ENCODE measurements around the gene FAM163B. TPM values are rescaled to one million over a fixed set of nuclear protein-coding genes. Genes with fewer than 3 reads are reported as not detected.

The FAM163B gene
- total RNA-seq, 1 experiment from 2014 or later = not detected

DNA sequence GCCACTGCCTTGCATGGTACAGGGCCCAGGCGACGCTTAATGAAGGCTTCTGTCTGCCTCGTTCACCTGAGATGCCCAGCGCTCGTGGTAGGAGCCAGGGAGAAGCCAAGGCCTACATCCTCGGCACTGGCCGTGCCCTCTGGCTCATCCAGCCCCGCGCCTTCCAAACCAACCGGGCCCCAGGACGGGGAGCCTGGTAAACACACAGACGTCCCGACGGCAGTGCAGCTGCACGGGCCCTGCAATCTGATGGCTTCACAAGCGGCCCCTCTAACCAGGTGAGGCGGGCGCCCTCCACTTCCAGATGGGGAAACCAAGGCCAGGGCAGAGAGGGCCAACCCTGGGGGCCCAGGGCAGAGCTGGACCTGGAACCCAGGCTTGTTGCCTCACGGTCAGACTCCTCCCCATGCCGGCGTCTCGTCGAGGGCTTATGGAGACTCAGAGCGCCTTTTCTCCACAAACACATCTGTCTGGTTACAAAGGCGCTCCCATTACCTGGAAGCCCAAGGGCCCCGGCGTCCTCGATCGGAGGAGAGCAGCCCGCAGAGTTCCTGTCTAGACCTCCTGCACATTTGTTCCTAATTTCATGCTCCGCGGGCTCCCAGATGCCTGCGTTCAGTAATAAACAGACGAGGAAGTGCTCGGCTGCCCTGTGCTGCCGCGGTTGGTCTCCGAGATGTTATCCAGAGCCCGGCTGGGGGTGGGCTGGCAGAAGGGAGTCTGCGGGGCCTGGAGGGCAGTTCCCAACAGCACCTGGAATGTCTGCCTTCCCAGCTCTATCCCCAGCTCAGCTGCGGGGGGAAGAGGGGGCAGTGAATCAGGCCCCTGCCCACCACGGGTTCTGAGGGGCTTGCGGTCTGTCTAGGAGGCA is 23.5 kb downstream of the FAM163B start:
- no peak overlapping the region for H3K4me3 Mint-ChIP-seq (ENCODE audit: unreplicated experiment)
- H3K4me1 Mint-ChIP-seq (ENCODE audit: insufficient read depth, unreplicated experiment) = no peaks in the 10 kb centered on the region
- ChIA-PET POLR2A (interaction anchor here (0.6 kb wide), 1 partner anchor 209 kb away, joined by 4 read pairs; no protein-coding TSS in a partner anchor), CTCF (no interaction called here)
- H3K36me3 Mint-ChIP-seq (ENCODE audit: insufficient read depth, unreplicated experiment) = peaks cover 6% of the 10 kb centered on the region
- H3K27me3 Mint-ChIP-seq (ENCODE audit: insufficient read depth, unreplicated experiment) = peaks cover 38% of the 10 kb centered on the region
- BruUV-seq (replicated peaks) = no TSS peak
- intact Hi-C loops (cut with micrococcal nuclease) = no loop called here
- no peaks in the 10 kb centered on the region for H3K9me3 Mint-ChIP-seq (ENCODE audit: unreplicated experiment)
- DNase-seq (ENCODE audit: unreplicated experiment) = no peak
- H3K27ac Mint-ChIP-seq (ENCODE audit: low read depth, unreplicated experiment) = no peak overlapping the region
- TF ChIP-seq CTCF (IDR thresholded peaks at IDR 0.05; ENCODE audit: unreplicated experiment) = no peak

DNA sequence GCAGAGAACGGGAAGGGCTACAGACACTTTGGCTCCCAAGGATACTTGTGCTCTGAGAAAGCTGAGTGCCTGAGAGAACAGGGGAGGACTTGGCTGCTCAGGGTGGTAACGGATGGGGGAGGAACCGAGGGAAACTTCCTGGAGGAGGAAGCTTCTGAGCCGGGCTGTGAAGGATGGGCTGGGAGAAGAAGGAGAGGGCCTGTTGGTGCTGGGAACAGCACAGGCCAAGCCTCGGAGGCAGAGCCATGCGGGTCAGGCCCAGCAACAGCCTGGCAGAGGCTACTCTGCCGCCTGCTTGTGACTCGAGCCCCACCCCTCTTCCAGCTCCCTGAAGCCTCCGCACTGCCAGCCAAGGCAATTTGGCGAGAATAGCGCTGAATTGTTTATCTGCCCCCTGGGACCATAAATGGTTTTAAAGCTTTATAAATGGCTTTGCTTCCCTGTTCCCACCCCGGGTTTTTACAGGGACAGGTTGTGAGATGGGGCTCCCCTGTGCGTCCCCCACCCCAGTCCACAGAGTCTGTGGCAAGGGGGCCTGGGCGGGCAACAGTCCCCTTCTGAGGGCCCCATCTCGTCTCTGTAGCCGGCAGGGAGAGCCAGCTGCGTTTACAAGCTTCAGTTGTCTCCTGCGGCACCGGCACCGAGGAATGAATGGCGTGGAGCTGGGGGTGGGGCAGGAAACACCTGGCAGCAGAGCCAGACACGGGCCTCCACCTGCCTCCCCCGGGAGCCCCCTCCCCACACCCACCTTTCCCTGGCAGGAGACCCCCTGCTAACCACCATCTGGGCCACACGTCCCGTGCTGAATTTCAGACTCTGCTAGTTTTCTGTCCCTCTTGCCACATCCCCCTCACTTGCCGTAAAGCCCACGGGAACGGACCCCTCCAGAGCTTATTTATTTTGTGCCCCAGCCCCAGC is 24.4 kb downstream of the FAM163B start:
- CTCF ChIA-PET = no interaction called here
- TF ChIP-seq CTCF (IDR thresholded peaks at IDR 0.05; ENCODE audit: unreplicated experiment) = no peak
- H3K27ac Mint-ChIP-seq (ENCODE audit: low read depth, unreplicated experiment) = no peak overlapping the region

GRCh38 chr9:133584167-133584558 is 25.0 kb downstream of the FAM163B start:
- peaks cover 6% of the 10 kb centered on the region for H3K36me3 Mint-ChIP-seq (ENCODE audit: insufficient read depth, unreplicated experiment)
- no peaks in the 10 kb centered on the region for H3K4me1 Mint-ChIP-seq (ENCODE audit: insufficient read depth, unreplicated experiment)
- TF ChIP-seq CTCF (IDR thresholded peaks at IDR 0.05; ENCODE audit: unreplicated experiment) = no peak
- no peak overlapping the region for H3K27ac Mint-ChIP-seq (ENCODE audit: low read depth, unreplicated experiment)
- no peak for DNase-seq (ENCODE audit: unreplicated experiment)
- no peaks in the 10 kb centered on the region for H3K9me3 Mint-ChIP-seq (ENCODE audit: unreplicated experiment)
- POLR2A ChIA-PET = no interaction called here
- no TSS peak for BruUV-seq (replicated peaks)
- CTCF ChIA-PET = no interaction called here
- intact Hi-C loops (cut with micrococcal nuclease) = no loop called here
- no peak overlapping the region for H3K4me3 Mint-ChIP-seq (ENCODE audit: unreplicated experiment)
- peaks cover 36% of the 10 kb centered on the region for H3K27me3 Mint-ChIP-seq (ENCODE audit: insufficient read depth, unreplicated experiment)

More for the DNA sequence above, 24.4 kb downstream of the FAM163B start:
- no peak overlapping the region for H3K4me3 Mint-ChIP-seq (ENCODE audit: unreplicated experiment)
- no peaks in the 10 kb centered on the region for H3K4me1 Mint-ChIP-seq (ENCODE audit: insufficient read depth, unreplicated experiment)
- H3K9me3 Mint-ChIP-seq (ENCODE audit: unreplicated experiment) = no peaks in the 10 kb centered on the region
- intact Hi-C loops (cut with micrococcal nuclease) = no loop called here
- peaks cover 6% of the 10 kb centered on the region for H3K36me3 Mint-ChIP-seq (ENCODE audit: insufficient read depth, unreplicated experiment)
- no TSS peak for BruUV-seq (replicated peaks)
- POLR2A ChIA-PET = interaction anchor here (0.6 kb wide), 1 partner anchor 208 kb away, joined by 4 read pairs; no protein-coding TSS in a partner anchor
- H3K27me3 Mint-ChIP-seq (ENCODE audit: insufficient read depth, unreplicated experiment) = peaks cover 38% of the 10 kb centered on the region
- DNase-seq (ENCODE audit: unreplicated experiment) = no peak

DNA sequence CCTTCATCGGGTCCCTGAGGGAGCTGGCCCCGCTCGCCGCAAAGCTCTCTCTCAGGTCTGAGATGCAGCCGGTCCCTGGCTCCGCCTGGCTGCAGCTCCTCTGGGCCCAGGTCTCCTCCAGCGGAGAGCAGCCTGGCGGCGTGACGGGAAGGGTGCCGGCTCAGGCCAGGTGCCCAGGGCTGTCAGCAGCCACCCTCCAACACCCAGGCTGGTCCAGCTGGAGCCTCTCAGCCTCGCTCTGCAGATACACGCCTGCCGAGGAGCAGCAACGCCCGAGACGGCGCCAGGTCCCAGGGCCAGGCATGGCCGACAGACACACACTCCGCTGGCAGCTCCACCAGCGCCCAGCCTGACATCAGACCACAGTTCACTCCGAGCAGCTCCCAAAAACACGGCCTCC is 25.6 kb downstream of the FAM163B start:
- ChIA-PET CTCF (interaction anchor here (0.7 kb wide), 1 partner anchor 718 kb away, joined by 4 read pairs; no protein-coding TSS in a partner anchor), POLR2A (no interaction called here)
- TF ChIP-seq CTCF (IDR thresholded peaks at IDR 0.05; ENCODE audit: unreplicated experiment) = no peak
- Mint-ChIP-seq H3K27me3 (ENCODE audit: insufficient read depth, unreplicated experiment) (peaks cover 39% of the 10 kb centered on the region), H3K27ac (ENCODE audit: low read depth, unreplicated experiment) (no peak overlapping the region), H3K4me1 (ENCODE audit: insufficient read depth, unreplicated experiment) (no peaks in the 10 kb centered on the region), H3K4me3 (ENCODE audit: unreplicated experiment) (no peak overlapping the region), H3K36me3 (ENCODE audit: insufficient read depth, unreplicated experiment) (peaks cover 6% of the 10 kb centered on the region), H3K9me3 (ENCODE audit: unreplicated experiment) (no peaks in the 10 kb centered on the region)
- no peak for DNase-seq (ENCODE audit: unreplicated experiment)
- intact Hi-C loops (cut with micrococcal nuclease) = no loop called here
- no TSS peak for BruUV-seq (replicated peaks)
